Osteocyte (in vitro differentiated cells): ENCODE results near the gene PDZRN3. TPM values are rescaled to one million over a fixed set of nuclear protein-coding genes. Genes with fewer than 3 reads are reported as not detected.

ENCODE experiments used
- DNase-seq: peaks from one replicate; pipeline ENCODE4 v3.0.0; 2021; ENCODE audit warnings: mixed read lengths; ENCODE audit not compliant: unreplicated experiment; ENCODE audit errors: extremely low spot score
- H3K27ac Mint-ChIP-seq: one replicate; pipeline ENCODE4 v1.8.0; 2021; ENCODE audit warnings: mild to moderate bottlenecking, mixed read lengths; ENCODE audit not compliant: unreplicated experiment
- H3K27me3 Mint-ChIP-seq: one replicate; pipeline ENCODE4 v1.8.0; 2021; ENCODE audit warnings: mixed read lengths; ENCODE audit not compliant: unreplicated experiment
- H3K36me3 Mint-ChIP-seq: one replicate; pipeline ENCODE4 v1.8.0; 2021; ENCODE audit warnings: mixed read lengths; ENCODE audit not compliant: unreplicated experiment
- H3K4me1 Mint-ChIP-seq: one replicate; pipeline ENCODE4 v1.8.0; 2021; ENCODE audit warnings: mixed read lengths; ENCODE audit not compliant: unreplicated experiment
- H3K4me3 Mint-ChIP-seq: one replicate; pipeline ENCODE4 v1.8.0; 2021; ENCODE audit warnings: mild to moderate bottlenecking, moderate library complexity, mixed read lengths; ENCODE audit not compliant: unreplicated experiment
- H3K9me3 Mint-ChIP-seq: one replicate; pipeline ENCODE4 v1.8.0; 2021; ENCODE audit warnings: mixed read lengths; ENCODE audit not compliant: unreplicated experiment
- CTCF ChIP-seq: fragments of 200-600 bp; sonication (generic); IDR thresholded peaks from 2 replicates; pipeline ENCODE4 v1.5.0; 2021; ENCODE audit warnings: antibody characterized with exemption, mild to moderate bottlenecking, moderate library complexity
- total RNA-seq: library from RNA; stranded (reverse); gene quantifications from 2 replicates; pipeline ENCODE4 v1.2.1, GENCODE V29; 2021

The PDZRN3 gene
- total RNA-seq, 1 donor from 2014 or later = 34.1 TPM

GRCh38 chr3:73342077-73342476 lies 282.7 kb downstream of the PDZRN3 start:
- TF ChIP-seq CTCF = no peak
- Mint-ChIP-seq H3K27ac (no peak overlapping the region), H3K9me3 (no peaks in the 10 kb centered on the region), H3K36me3 (peaks cover 2% of the 10 kb centered on the region), H3K4me3 (no peak overlapping the region), H3K4me1 (no peaks in the 10 kb centered on the region), H3K27me3 (peaks cover 7% of the 10 kb centered on the region)
- DNase-seq = no peak

- peaks cover 7% of the 10 kb centered on the region for H3K27me3 Mint-ChIP-seq
- H3K27ac Mint-ChIP-seq = no peak overlapping the region
- H3K36me3 Mint-ChIP-seq = peaks cover 2% of the 10 kb centered on the region
- no peak for DNase-seq
- H3K4me3 Mint-ChIP-seq = no peak overlapping the region
- H3K4me1 Mint-ChIP-seq = no peaks in the 10 kb centered on the region
- no peaks in the 10 kb centered on the region for H3K9me3 Mint-ChIP-seq
- no peak for TF ChIP-seq CTCF
These were observed 283.3 kb downstream of the PDZRN3 start for GRCh38 chr3:73341272-73341935.

GRCh38 chr3:73332558-73332957 lies 292.2 kb downstream of the PDZRN3 start:
- H3K9me3 Mint-ChIP-seq = no peaks in the 10 kb centered on the region
- H3K27me3 Mint-ChIP-seq = peaks cover 11% of the 10 kb centered on the region
- no peaks in the 10 kb centered on the region for H3K36me3 Mint-ChIP-seq
- DNase-seq = no peak
- H3K4me3 Mint-ChIP-seq = no peak overlapping the region
- no peak overlapping the region for H3K27ac Mint-ChIP-seq
- no peaks in the 10 kb centered on the region for H3K4me1 Mint-ChIP-seq
- TF ChIP-seq CTCF = no peak
